Measurements from ENCODE around the gene KRTAP4-3.
"Not testable (repeated sequence)": the region's sequence is repeated elsewhere in the genome, so short reads cannot be mapped to it uniquely, and the experiment has no call there.

KRTAP4-3 gene

GRCh38 chr17:41184480-41184961 lies 16.5 kb upstream of the KRTAP4-3 start, which contains the start of gene KRTAP4-1:
Gene KRTAP4-1 (minus strand): TSS chr17:41184911. CDS start chr17:41184854, 57 bp downstream.
- Histone ChIP-seq H3K4me3 (ENCODE audit: low read length in 2 of 2) (no peak within 1 kb of the TSS), H3K36me3 (ENCODE audit: control insufficient read depth in 2 of 2, insufficient read depth in 2 of 2, low read length in 2 of 2) (no peaks in the 10 kb centered on the region), H3K9ac (ENCODE audit: low read depth in 1 of 2, low read length in 2 of 2) (no peak within 1 kb of the TSS), H3K27me3 (ENCODE audit: control insufficient read depth in 2 of 2, insufficient read depth in 2 of 2, low read length in 2 of 2) (peaks cover 0 to 8% of the 10 kb centered on the region in 2 donors), H3K4me1 (ENCODE audit: control insufficient read depth in 2 of 2, insufficient read depth in 2 of 2, low read length in 2 of 2) (peaks cover 2 to 4% of the 10 kb centered on the region in 2 donors), H3K9me3 (ENCODE audit: control insufficient read depth in 2 of 2, low read length in 2 of 2) (no peaks in the 10 kb centered on the region), H3K27ac (ENCODE audit: low read depth in 2 of 2, low read length in 2 of 2) (no peak within 1 kb of the TSS)

- Histone ChIP-seq H3K27ac (ENCODE audit: low read depth in 2 of 2, low read length in 2 of 2) (no peak overlapping the region), H3K9ac (ENCODE audit: low read depth in 1 of 2, low read length in 2 of 2) (no peak overlapping the region), H3K4me1 (ENCODE audit: control insufficient read depth in 2 of 2, insufficient read depth in 2 of 2, low read length in 2 of 2) (peaks cover 2 to 4% of the 10 kb centered on the region in 2 donors), H3K36me3 (ENCODE audit: control insufficient read depth in 2 of 2, insufficient read depth in 2 of 2, low read length in 2 of 2) (no peaks in the 10 kb centered on the region), H3K27me3 (ENCODE audit: control insufficient read depth in 2 of 2, insufficient read depth in 2 of 2, low read length in 2 of 2) (peaks cover 0 to 6% of the 10 kb centered on the region in 2 donors), H3K4me3 (ENCODE audit: low read length in 2 of 2) (no peak overlapping the region), H3K9me3 (ENCODE audit: control insufficient read depth in 2 of 2, low read length in 2 of 2) (no peaks in the 10 kb centered on the region)
Observed at GRCh38 chr17:41178843-41179616, 11.0 kb upstream of the KRTAP4-3 start.

- peaks cover 2 to 4% of the 10 kb centered on the region in 2 donors for H3K4me1 ChIP-seq (ENCODE audit: control insufficient read depth in 2 of 2, insufficient read depth in 2 of 2, low read length in 2 of 2)
- peaks cover 0 to 6% of the 10 kb centered on the region in 2 donors for H3K27me3 ChIP-seq (ENCODE audit: control insufficient read depth in 2 of 2, insufficient read depth in 2 of 2, low read length in 2 of 2)
- no peak overlapping the region for H3K4me3 ChIP-seq (ENCODE audit: low read length in 2 of 2)
- no peak overlapping the region for H3K9ac ChIP-seq (ENCODE audit: low read depth in 1 of 2, low read length in 2 of 2)
- H3K9me3 ChIP-seq (ENCODE audit: control insufficient read depth in 2 of 2, low read length in 2 of 2): no peaks in the 10 kb centered on the region
- no peaks in the 10 kb centered on the region for H3K36me3 ChIP-seq (ENCODE audit: control insufficient read depth in 2 of 2, insufficient read depth in 2 of 2, low read length in 2 of 2)
- no peak overlapping the region for H3K27ac ChIP-seq (ENCODE audit: low read depth in 2 of 2, low read length in 2 of 2)
Observed at GRCh38 chr17:41178341-41178740, 10.3 kb upstream of the KRTAP4-3 start.

- Histone ChIP-seq H3K36me3 (ENCODE audit: control insufficient read depth in 2 of 2, insufficient read depth in 2 of 2, low read length in 2 of 2) (no peaks in the 10 kb centered on the region), H3K4me1 (ENCODE audit: control insufficient read depth in 2 of 2, insufficient read depth in 2 of 2, low read length in 2 of 2) (peaks cover 0 to 2% of the 10 kb centered on the region in 2 donors), H3K9me3 (ENCODE audit: control insufficient read depth in 2 of 2, low read length in 2 of 2) (no peaks in the 10 kb centered on the region), H3K27me3 (ENCODE audit: control insufficient read depth in 2 of 2, insufficient read depth in 2 of 2, low read length in 2 of 2) (peaks cover 0 to 6% of the 10 kb centered on the region in 2 donors), H3K4me3 (ENCODE audit: low read length in 2 of 2) (no peak within 1 kb of the TSS), H3K9ac (ENCODE audit: low read depth in 1 of 2, low read length in 2 of 2) (no peak within 1 kb of the TSS), H3K27ac (ENCODE audit: low read depth in 2 of 2, low read length in 2 of 2) (no peak within 1 kb of the TSS)
Observed at GRCh38 chr17:41177727-41178271, 9.8 kb upstream of the KRTAP4-3 start, which contains the start of gene KRTAP4-2. Gene KRTAP4-2 (minus strand): TSS chr17:41178221. CDS start chr17:41178164, 57 bp downstream.

GRCh38 chr17:41176744-41177387 lies 8.8 kb upstream of the KRTAP4-3 start:
- Histone ChIP-seq H3K4me1 (ENCODE audit: control insufficient read depth in 2 of 2, insufficient read depth in 2 of 2, low read length in 2 of 2) (no peaks in the 10 kb centered on the region), H3K27ac (ENCODE audit: low read depth in 2 of 2, low read length in 2 of 2) (no peak overlapping the region), H3K9ac (ENCODE audit: low read depth in 1 of 2, low read length in 2 of 2) (no peak overlapping the region), H3K36me3 (ENCODE audit: control insufficient read depth in 2 of 2, insufficient read depth in 2 of 2, low read length in 2 of 2) (no peaks in the 10 kb centered on the region), H3K4me3 (ENCODE audit: low read length in 2 of 2) (no peak overlapping the region), H3K9me3 (ENCODE audit: control insufficient read depth in 2 of 2, low read length in 2 of 2) (no peaks in the 10 kb centered on the region), H3K27me3 (ENCODE audit: control insufficient read depth in 2 of 2, insufficient read depth in 2 of 2, low read length in 2 of 2) (peaks cover 3 to 6% of the 10 kb centered on the region in 2 donors)

- no peaks in the 10 kb centered on the region for H3K9me3 ChIP-seq (ENCODE audit: control insufficient read depth in 2 of 2, low read length in 2 of 2)
- H3K36me3 ChIP-seq (ENCODE audit: control insufficient read depth in 2 of 2, insufficient read depth in 2 of 2, low read length in 2 of 2): no peaks in the 10 kb centered on the region
- H3K4me1 ChIP-seq (ENCODE audit: control insufficient read depth in 2 of 2, insufficient read depth in 2 of 2, low read length in 2 of 2): no peaks in the 10 kb centered on the region
- no peak overlapping the region for H3K9ac ChIP-seq (ENCODE audit: low read depth in 1 of 2, low read length in 2 of 2)
- H3K27ac ChIP-seq (ENCODE audit: low read depth in 2 of 2, low read length in 2 of 2): no peak overlapping the region
- H3K27me3 ChIP-seq (ENCODE audit: control insufficient read depth in 2 of 2, insufficient read depth in 2 of 2, low read length in 2 of 2): peaks cover 3 to 4% of the 10 kb centered on the region in 2 donors
- H3K4me3 ChIP-seq (ENCODE audit: low read length in 2 of 2): no peak overlapping the region
Observed at GRCh38 chr17:41171886-41172285, 3.9 kb upstream of the KRTAP4-3 start.

GRCh38 chr17:41167561-41167960 lies 460 bp downstream of the KRTAP4-3 start:
- Histone ChIP-seq H3K36me3 (ENCODE audit: control insufficient read depth in 2 of 2, insufficient read depth in 2 of 2, low read length in 2 of 2) (no peaks in the 10 kb centered on the region), H3K9me3 (ENCODE audit: control insufficient read depth in 2 of 2, low read length in 2 of 2) (no peaks in the 10 kb centered on the region), H3K27me3 (ENCODE audit: control insufficient read depth in 2 of 2, insufficient read depth in 2 of 2, low read length in 2 of 2) (peaks cover 0 to 3% of the 10 kb centered on the region in 2 donors), H3K9ac (ENCODE audit: low read depth in 1 of 2, low read length in 2 of 2) (no peak overlapping the region), H3K4me1 (ENCODE audit: control insufficient read depth in 2 of 2, insufficient read depth in 2 of 2, low read length in 2 of 2) (no peaks in the 10 kb centered on the region), H3K27ac (ENCODE audit: low read depth in 2 of 2, low read length in 2 of 2) (no peak overlapping the region), H3K4me3 (ENCODE audit: low read length in 2 of 2) (no peak overlapping the region)

GRCh38 chr17:41163828-41164227 lies 4.2 kb downstream of the KRTAP4-3 start:
- Histone ChIP-seq H3K36me3 (ENCODE audit: control insufficient read depth in 2 of 2, insufficient read depth in 2 of 2, low read length in 2 of 2) (no peaks in the 10 kb centered on the region), H3K9me3 (ENCODE audit: control insufficient read depth in 2 of 2, low read length in 2 of 2) (no peaks in the 10 kb centered on the region), H3K27me3 (ENCODE audit: control insufficient read depth in 2 of 2, insufficient read depth in 2 of 2, low read length in 2 of 2) (peaks cover 0 to 3% of the 10 kb centered on the region in 2 donors), H3K4me1 (ENCODE audit: control insufficient read depth in 2 of 2, insufficient read depth in 2 of 2, low read length in 2 of 2) (no peaks in the 10 kb centered on the region), H3K27ac (ENCODE audit: low read depth in 2 of 2, low read length in 2 of 2) (no peak overlapping the region), H3K9ac (ENCODE audit: low read depth in 1 of 2, low read length in 2 of 2) (no peak overlapping the region), H3K4me3 (ENCODE audit: low read length in 2 of 2) (no peak overlapping the region)

GRCh38 chr17:41160648-41161047 lies 7.4 kb downstream of the KRTAP4-3 start, which contains the start of gene KRTAP4-4:
Gene KRTAP4-4 (minus strand): TSS chr17:41160748. CDS start chr17:41160691, 57 bp downstream.
- Histone ChIP-seq H3K4me3 (ENCODE audit: low read length in 2 of 2) (no peak within 1 kb of the TSS), H3K36me3 (ENCODE audit: control insufficient read depth in 2 of 2, insufficient read depth in 2 of 2, low read length in 2 of 2) (no peaks in the 10 kb centered on the region), H3K27ac (ENCODE audit: low read depth in 2 of 2, low read length in 2 of 2) (no peak within 1 kb of the TSS), H3K9me3 (ENCODE audit: control insufficient read depth in 2 of 2, low read length in 2 of 2) (no peaks in the 10 kb centered on the region), H3K27me3 (ENCODE audit: control insufficient read depth in 2 of 2, insufficient read depth in 2 of 2, low read length in 2 of 2) (peaks cover 0 to 3% of the 10 kb centered on the region in 2 donors), H3K9ac (ENCODE audit: low read depth in 1 of 2, low read length in 2 of 2) (no peak within 1 kb of the TSS), H3K4me1 (ENCODE audit: control insufficient read depth in 2 of 2, insufficient read depth in 2 of 2, low read length in 2 of 2) (no peaks in the 10 kb centered on the region)

- H3K36me3 ChIP-seq (ENCODE audit: control insufficient read depth in 2 of 2, insufficient read depth in 2 of 2, low read length in 2 of 2); H3K4me1 ChIP-seq (ENCODE audit: control insufficient read depth in 2 of 2, insufficient read depth in 2 of 2, low read length in 2 of 2); H3K27ac ChIP-seq (ENCODE audit: low read depth in 2 of 2, low read length in 2 of 2); H3K27me3 ChIP-seq (ENCODE audit: control insufficient read depth in 2 of 2, insufficient read depth in 2 of 2, low read length in 2 of 2); H3K9me3 ChIP-seq (ENCODE audit: control insufficient read depth in 2 of 2, low read length in 2 of 2); H3K4me3 ChIP-seq (ENCODE audit: low read length in 2 of 2); H3K9ac ChIP-seq (ENCODE audit: low read depth in 1 of 2, low read length in 2 of 2): not testable (repeated sequence)
Observed at GRCh38 chr17:41160190-41160589, 7.8 kb downstream of the KRTAP4-3 start.

Measured in mucosa of rectum (tissue), 2 donors.